GM12892 (cell line): ENCODE data around the gene VWA2.

Source experiments
- POLR2A ChIP-seq: IDR thresholded peaks from 2 replicates; pipeline ENCODE4 v1.6.1; 2011; ENCODE audit warnings: low read depth, low read length, control low read depth
- POLR2AphosphoS5 ChIP-seq: IDR thresholded peaks from 2 replicates; pipeline ENCODE4 v1.6.1; 2011; ENCODE audit warnings: low read depth, low read length, control low read depth
- TAF1 ChIP-seq: IDR thresholded peaks from 2 replicates; pipeline ENCODE4 v1.6.1; 2011; ENCODE audit warnings: low read depth, mild to moderate bottlenecking, control low read depth, low read length, borderline replicate concordance

DNA sequence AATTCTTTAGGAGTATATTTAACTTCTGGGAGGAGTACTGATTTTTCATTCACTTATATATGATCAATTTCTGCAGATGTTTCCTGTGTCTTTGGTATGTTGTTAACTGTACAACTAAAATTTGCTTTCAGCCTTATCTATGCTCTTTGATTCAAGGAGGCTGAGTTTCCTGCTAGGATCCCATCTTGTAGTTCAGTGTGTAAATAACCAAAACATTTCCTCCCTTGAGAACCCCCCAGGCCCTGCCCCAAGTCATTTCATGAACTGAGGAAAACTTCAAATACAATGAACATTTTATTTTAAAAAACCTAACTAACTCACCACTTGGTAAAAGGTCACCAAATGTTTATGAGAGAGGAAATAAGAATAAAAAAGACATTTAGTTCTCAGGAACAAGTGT lies 55.5 kb downstream of the VWA2 start:
- TF ChIP-seq POLR2A (no peak), POLR2AphosphoS5 (no peak), TAF1 (no peak)
